DOHH2 (cell line): ENCODE measurements around the gene GPR157.

Experiments used
- H3F3A ChIP-seq: fragments of 200-600 bp; sonication (generic), shearing (Covaris generic); 2 replicates; pipeline ENCODE4 v1.6.0; 2016; ENCODE audit warnings: antibody characterized with exemption, mild to moderate bottlenecking; ENCODE audit not compliant: control insufficient read depth, insufficient read depth
- H3K27ac ChIP-seq: fragments of 200-600 bp; sonication (generic); 2 replicates; pipeline ENCODE4 v1.5.1; 2014; ENCODE audit warnings: low read depth, mild to moderate bottlenecking, low read length, moderate library complexity
- H3K27me3 ChIP-seq: fragments of 200-600 bp; sonication (generic); 2 replicates; pipeline ENCODE4 v1.6.1; 2014; ENCODE audit warnings: mild to moderate bottlenecking, low read length, mixed read lengths; ENCODE audit not compliant: control insufficient read depth
- H3K36me3 ChIP-seq: fragments of 200-600 bp; sonication (generic); 2 replicates; pipeline ENCODE4 v1.6.1; 2014; ENCODE audit warnings: mild to moderate bottlenecking, low read length, moderate library complexity, mixed read lengths; ENCODE audit not compliant: control insufficient read depth
- H3K4me1 ChIP-seq: fragments of 200-600 bp; sonication (generic); 2 replicates; pipeline ENCODE4 v1.6.1; 2014; ENCODE audit warnings: mild to moderate bottlenecking, low read length, mixed read lengths; ENCODE audit not compliant: control insufficient read depth
- H3K4me2 ChIP-seq: fragments of 200-600 bp; sonication (generic); 2 replicates; pipeline ENCODE4 v1.6.0; 2014; ENCODE audit warnings: mild to moderate bottlenecking, low read length, moderate library complexity
- H3K4me3 ChIP-seq: fragments of 200-600 bp; sonication (generic); 2 replicates; pipeline ENCODE4 v1.5.1; 2014; ENCODE audit warnings: mild to moderate bottlenecking, low read length, mixed read lengths
- H3K79me2 ChIP-seq: fragments of 200-600 bp; sonication (generic); 2 replicates; pipeline ENCODE4 v1.6.1; 2014; ENCODE audit warnings: mild to moderate bottlenecking, low read length, mixed read lengths; ENCODE audit not compliant: control insufficient read depth
- H3K9me2 ChIP-seq: fragments of 200-600 bp; sonication (generic); replicated peaks from 2 replicates; pipeline ENCODE4 v1.6.1; 2014; ENCODE audit warnings: mild to moderate bottlenecking, low read length, mixed read lengths; ENCODE audit not compliant: control insufficient read depth
- H3K9me3 ChIP-seq: fragments of 200-600 bp; sonication (generic); 2 replicates; pipeline ENCODE4 v1.6.1; 2014; ENCODE audit warnings: antibody characterized with exemption, low read length, mixed read lengths; ENCODE audit not compliant: control insufficient read depth, insufficient read depth
- H4K20me1 ChIP-seq: fragments of 200-600 bp; sonication (generic); 2 replicates; pipeline ENCODE4 v1.6.0; 2014; ENCODE audit warnings: low read depth, mild to moderate bottlenecking, antibody characterized with exemption, low read length, moderate library complexity; ENCODE audit not compliant: control insufficient read depth, insufficient read depth
- CTCF ChIP-seq: fragments of 200-600 bp; sonication (generic); IDR thresholded peaks from one replicate; pipeline ENCODE4 v1.5.1; 2014; ENCODE audit warnings: antibody characterized with exemption, mild to moderate bottlenecking, low read depth, low read length; ENCODE audit not compliant: poor library complexity, severe bottlenecking
- EZH2phosphoT487 ChIP-seq: fragments of 200-600 bp; sonication (generic); IDR thresholded peaks from 2 replicates; pipeline ENCODE4 v1.6.1; 2017; ENCODE audit warnings: borderline replicate concordance, mild to moderate bottlenecking, antibody characterized with exemption, low read length, moderate library complexity, mixed read lengths

The GPR157 gene

DNA sequence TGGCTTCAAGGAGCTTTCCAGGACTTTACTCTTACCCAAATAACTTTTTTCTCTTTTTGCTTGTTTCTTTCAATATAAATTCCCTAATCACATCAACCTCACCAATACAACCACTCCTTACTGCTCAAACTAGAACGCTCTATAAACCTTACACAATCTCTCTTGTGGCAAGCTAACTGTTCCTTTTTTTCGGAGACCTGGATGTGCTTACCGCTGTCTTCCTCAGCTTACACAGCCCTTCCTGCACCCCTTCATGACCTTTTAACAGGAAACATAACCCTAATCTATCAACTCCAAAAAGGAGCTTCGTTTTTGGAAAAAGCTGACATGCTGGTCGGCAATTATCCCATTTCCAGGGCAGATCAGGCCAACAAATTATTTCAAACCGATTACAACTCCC is 35.3 kb downstream of the GPR157 start:
- no peaks in the 10 kb centered on the region for H3F3A ChIP-seq
- H3K4me1 ChIP-seq = peaks cover 3% of the 10 kb centered on the region; the same call in 1 of the 2 replicates
- H3K27me3 ChIP-seq = no peaks in the 10 kb centered on the region
- H3K9me2 ChIP-seq = no peaks in the 10 kb centered on the region
- no peaks in the 10 kb centered on the region for H3K36me3 ChIP-seq
- no peaks in the 10 kb centered on the region for H4K20me1 ChIP-seq
- H3K4me2 ChIP-seq = no peak overlapping the region
- TF ChIP-seq EZH2phosphoT487 = no peak
- TF ChIP-seq CTCF = no peak
- no peak overlapping the region for H3K4me3 ChIP-seq
- no peaks in the 10 kb centered on the region for H3K79me2 ChIP-seq
- H3K27ac ChIP-seq = no peak overlapping the region
- no peaks in the 10 kb centered on the region for H3K9me3 ChIP-seq

GRCh38 chr1:9093091-9093490 is 35.8 kb downstream of the GPR157 start:
- Histone ChIP-seq H3K79me2 (no peaks in the 10 kb centered on the region), H3K9me2 (no peaks in the 10 kb centered on the region), H3K4me2 (no peak overlapping the region), H3F3A (no peaks in the 10 kb centered on the region), H3K27me3 (no peaks in the 10 kb centered on the region), H3K4me1 (peaks cover 3% of the 10 kb centered on the region; the same call in 1 of the 2 replicates), H3K4me3 (no peak overlapping the region), H3K36me3 (no peaks in the 10 kb centered on the region), H3K27ac (no peak overlapping the region), H4K20me1 (no peaks in the 10 kb centered on the region), H3K9me3 (no peaks in the 10 kb centered on the region)
- TF ChIP-seq EZH2phosphoT487 (no peak), CTCF (no peak)

GRCh38 chr1:9088807-9089206 is 40.1 kb downstream of the GPR157 start:
- Histone ChIP-seq H3K4me1 (peaks cover 35% of the 10 kb centered on the region), H4K20me1 (no peaks in the 10 kb centered on the region), H3K79me2 (no peaks in the 10 kb centered on the region), H3F3A (no peaks in the 10 kb centered on the region; the same call in 1 of the 2 replicates), H3K27ac (no peak overlapping the region), H3K9me2 (no peaks in the 10 kb centered on the region), H3K4me2 (no peak overlapping the region), H3K9me3 (no peaks in the 10 kb centered on the region), H3K27me3 (no peaks in the 10 kb centered on the region), H3K4me3 (no peak overlapping the region), H3K36me3 (no peaks in the 10 kb centered on the region)
- no peak for TF ChIP-seq CTCF
- no peak for TF ChIP-seq EZH2phosphoT487
